GM18870 (cell line): Measurements from ENCODE around the gene COCH.
A peak's percentile ranks its signal among the peaks of the same experiment; 100 is the strongest.
"Not testable (repeated sequence)": the region's sequence is repeated elsewhere in the genome, so short reads cannot be mapped to it uniquely, and the experiment has no call there.

Experiments used
- ATAC-seq: cut with Tn5 transposase; IDR thresholded peaks from one replicate; pipeline ENCODE4 v1.9.1; 2021; ENCODE audit warnings: moderate library complexity; ENCODE audit not compliant: unreplicated experiment

Gene COCH

GRCh38 chr14:30874999-30875787 is 834 bp downstream of the COCH start:
- peak; percentile 11 for ATAC-seq

GRCh38 chr14:30875788-30876053 is 1.4 kb downstream of the COCH start:
- no peak for ATAC-seq

DNA sequence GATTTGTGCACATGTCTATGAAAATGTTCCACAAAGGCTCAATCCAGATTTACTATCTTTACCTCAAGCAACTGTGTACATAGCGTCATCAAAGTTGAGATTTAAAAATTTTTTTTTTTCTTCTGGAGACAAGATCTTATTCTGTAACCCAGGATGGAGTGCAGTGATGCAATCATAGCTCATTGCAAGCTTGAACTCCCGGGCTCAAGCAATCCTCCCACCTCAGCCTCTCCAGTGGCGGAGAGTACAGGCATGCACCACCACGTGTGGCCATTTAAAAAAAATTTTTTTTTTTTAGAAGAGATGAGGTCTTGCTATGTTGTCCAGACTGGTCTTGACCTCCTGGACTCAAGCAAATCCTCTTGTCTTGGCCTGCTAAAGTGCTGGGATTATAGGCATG is 2.3 kb downstream of the COCH start:
- ATAC-seq, result no peak

GRCh38 chr14:30882431-30882830 is 8.1 kb downstream of the COCH start:
- no peak for ATAC-seq

DNA sequence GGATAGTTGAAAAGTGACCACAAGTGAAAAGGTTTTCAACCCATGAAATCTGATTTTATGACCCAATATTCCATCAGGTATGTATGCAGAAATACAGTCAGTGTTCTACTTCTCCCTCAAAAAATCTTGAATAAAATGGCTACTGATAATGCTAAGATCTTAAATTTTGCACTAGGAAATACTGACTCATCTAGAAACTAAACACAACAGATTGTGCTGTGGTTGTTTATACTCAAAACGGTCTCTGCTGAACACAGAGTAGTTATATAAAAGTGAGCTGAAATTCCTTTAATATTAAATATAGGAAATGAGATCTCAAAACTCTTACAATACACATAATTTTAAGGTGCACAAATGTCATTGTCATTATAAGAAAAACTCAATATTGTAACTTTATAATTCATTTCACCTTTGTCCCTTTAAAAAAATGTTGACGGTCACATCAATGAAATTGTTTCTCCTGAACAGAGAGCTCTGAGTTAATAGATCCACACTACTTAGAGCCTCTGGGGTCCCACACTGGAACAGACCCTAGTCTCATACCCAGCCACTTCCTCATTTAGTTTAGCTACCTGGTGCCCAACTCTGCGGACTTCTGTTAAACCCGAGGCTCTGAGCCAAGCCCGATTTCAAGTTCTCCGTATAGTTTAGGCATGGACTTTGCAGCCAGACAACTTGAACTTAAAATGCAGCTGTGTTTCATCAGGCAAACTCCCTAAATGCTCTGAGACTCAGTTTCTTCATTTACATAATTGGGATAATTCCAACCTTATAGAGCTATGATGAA is 9.3 kb downstream of the COCH start:
- no peak for ATAC-seq

- no peak for ATAC-seq
Measured at GRCh38 chr14:30884901-30885300, 10.5 kb downstream of the COCH start.

DNA sequence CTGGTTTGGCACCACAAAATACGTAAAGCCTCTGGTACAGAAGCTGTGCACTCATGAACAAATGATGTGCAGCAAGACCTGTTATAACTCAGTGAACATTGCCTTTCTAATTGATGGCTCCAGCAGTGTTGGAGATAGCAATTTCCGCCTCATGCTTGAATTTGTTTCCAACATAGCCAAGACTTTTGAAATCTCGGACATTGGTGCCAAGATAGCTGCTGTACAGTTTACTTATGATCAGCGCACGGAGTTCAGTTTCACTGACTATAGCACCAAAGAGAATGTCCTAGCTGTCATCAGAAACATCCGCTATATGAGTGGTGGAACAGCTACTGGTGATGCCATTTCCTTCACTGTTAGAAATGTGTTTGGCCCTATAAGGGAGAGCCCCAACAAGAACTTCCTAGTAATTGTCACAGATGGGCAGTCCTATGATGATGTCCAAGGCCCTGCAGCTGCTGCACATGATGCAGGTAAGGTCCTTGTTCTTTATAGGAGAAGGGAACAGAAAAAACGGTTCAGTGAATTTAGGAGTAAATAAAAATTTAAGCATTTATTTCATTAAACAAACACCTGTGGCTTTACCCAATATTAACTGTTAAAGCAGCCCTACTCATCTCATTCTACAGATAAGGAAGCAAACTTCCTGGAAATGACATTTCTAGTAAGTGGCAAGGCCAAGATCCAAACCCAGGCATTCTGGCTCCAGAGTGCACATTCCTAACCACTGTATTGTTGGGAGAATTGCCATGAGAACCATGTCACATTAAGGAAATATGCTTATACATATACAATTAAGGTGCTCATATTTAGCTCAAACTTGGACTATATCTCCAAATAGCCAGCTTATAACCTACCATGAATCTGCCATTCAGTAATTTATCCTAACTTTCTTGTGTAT is 11.7 kb downstream of the COCH start:
- ATAC-seq, result no peak

DNA sequence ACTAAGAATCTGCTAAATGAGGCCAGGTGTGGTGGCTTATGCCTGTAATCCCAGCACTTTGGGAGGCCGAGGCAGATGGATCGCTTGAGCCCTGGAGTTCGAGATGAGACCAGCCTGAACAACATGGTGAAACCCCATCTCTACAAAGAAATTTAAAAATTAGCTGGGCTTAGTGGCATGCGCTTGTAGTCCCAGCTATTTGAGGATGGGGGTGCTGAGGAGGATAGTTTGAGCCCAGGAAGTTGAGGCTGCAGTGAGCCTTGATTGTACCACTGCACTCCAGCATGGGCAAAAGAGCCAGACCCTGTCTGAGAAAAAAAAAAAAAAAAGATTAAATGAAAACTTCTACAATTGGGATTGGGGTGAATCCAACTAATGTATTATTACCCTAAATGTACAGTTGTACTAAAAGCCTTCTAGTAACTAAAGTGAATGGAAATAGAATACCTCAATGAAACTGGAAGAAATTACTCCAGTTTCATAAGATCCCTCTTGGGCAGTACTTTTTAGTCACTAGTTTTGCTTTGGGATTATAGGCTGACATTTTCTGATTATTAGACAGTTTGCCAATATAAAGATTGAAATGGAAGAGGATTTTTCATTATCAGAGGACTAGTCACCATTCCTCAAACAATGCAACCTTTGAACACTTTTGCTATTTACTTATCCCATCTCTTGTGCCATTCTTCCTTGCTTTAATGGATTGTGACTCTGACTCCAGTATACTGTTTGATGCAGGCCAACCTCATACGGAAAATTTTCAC is 14.3 kb downstream of the COCH start:
- no peak for ATAC-seq

GRCh38 chr14:30889244-30889594 is 14.9 kb downstream of the COCH start:
- no peak for ATAC-seq

- ATAC-seq, result no peak
Measured at GRCh38 chr14:30893819-30894218, 19.5 kb downstream of the COCH start.

GRCh38 chr14:30894923-30895515 is 20.7 kb downstream of the COCH start:
- ATAC-seq, result no peak

DNA sequence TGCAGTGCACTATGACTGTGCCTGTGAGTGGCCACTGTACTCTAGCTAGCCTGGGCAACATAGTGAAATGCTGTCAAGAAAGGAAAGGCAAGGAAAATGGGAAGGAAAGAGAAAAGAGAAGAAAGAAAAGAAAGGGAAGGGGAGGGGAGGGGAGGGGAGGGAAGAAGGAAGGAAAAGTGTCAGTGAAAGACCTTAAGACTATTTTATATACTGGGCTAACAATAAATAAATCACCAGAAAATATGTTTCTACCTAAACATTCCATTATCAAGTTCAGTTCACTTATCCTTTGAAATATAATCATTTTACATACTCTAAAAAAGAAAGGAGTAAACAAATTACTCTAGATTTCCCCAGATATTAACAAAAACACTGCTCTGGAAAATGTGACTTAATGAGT is 22.1 kb downstream of the COCH start:
- ATAC-seq, result no peak

GRCh38 chr14:30897121-30897520 is 22.8 kb downstream of the COCH start:
- ATAC-seq, result not testable (repeated sequence)

- no peak for ATAC-seq
Measured at GRCh38 chr14:30903285-30904124, 29.1 kb downstream of the COCH start.

DNA sequence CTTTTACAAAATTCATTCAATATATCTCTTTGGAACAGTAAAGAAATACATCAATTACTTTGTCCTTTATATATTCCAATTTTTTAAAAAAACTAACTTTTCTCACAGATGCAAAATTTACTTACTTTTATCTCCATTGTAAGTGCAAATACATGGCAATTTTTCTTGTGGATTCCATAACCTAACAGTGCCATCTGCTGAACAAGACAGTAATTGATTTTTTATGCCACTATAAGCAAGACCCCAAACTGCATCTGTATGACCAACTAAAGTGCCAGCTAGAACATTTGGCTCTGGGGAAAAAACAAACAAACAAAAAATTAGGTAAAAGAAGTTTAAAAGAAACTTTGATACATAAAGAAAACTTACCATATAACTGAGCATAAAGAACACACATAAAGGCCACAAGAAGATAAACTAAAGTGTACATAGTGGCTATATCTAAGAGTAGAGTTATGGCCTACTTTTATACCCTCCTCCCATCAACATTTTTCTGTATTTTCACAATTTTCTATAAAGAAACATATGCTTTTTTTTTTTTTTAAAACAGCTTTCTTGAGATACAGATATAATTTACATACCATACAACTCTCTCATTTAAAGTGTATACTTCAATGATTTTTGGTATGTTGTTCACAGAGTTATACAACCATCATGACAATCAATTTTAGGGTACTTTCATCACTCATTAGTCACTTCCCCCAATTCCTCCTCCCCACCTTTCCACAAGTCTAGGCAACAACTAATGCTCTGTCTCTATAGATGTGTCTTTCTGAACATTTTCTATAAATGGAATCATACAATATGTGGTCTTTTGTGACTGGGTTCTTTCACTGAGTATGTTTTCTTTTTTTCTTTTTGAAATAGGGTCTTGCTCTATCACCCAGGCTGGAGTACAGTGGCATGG is 32.6 kb downstream of the COCH start:
- no peak for ATAC-seq

DNA sequence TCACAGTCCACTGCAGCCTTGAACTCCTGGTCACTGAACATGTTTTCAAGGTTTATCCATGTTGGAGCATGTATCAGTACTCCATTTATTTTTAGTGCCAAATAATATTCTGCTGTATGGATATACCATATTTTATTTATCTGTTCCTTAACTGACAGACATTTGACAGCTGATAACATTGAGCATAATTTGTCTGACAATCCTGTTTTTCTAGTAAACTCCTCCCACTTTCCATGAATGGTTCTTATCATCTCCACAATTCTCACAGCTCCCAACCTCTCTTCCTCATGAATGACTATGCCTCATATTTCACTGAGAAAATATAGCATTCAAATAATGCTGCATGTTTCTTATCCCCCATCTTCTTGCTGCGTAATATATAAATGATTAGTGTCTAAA is 33.3 kb downstream of the COCH start:
- ATAC-seq, result no peak

- no peak for ATAC-seq
Measured at GRCh38 chr14:30908826-30909225, 34.5 kb downstream of the COCH start.

GRCh38 chr14:30914812-30915211 is 40.5 kb downstream of the COCH start:
- ATAC-seq, result no peak

DNA sequence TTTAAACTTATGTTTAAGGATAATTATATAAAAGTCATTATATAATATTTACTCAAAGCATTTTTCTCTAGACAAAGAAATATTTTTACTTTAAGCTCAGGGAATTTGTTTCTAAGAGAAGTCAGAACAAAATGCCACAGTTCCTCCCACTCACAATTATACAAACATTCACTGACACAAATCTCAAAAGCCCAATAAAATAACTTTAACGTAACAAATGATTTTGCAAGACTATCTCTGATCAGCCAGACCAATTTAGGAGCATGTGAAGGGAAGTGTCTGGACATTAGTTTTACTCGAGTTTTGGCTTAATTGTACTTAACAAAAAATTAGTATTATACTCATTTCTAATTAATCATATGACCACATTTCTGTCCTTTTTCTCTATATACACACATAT is 41.2 kb downstream of the COCH start:
- ATAC-seq, result no peak
